Coronary artery (tissue), 2 donors: Measurements from ENCODE around the gene RAB41.
"Not testable (repeated sequence)": the region's sequence is repeated elsewhere in the genome, so short reads cannot be mapped to it uniquely, and the experiment has no call there.

Experiments used
- DNase-seq: peaks from one replicate; pipeline ENCODE4 v3.0.0-alpha.2; 2017; ENCODE audit warnings: low spot score
- H3K27ac ChIP-seq, 2 donors: fragments of 200-600 bp; sonication (generic); one replicate each; pipeline ENCODE4 v1.5.1; 2016 to 2019
- H3K4me3 ChIP-seq: fragments of 200-600 bp; sonication (generic); 2 replicates; pipeline ENCODE4 v1.5.1; 2016; ENCODE audit warnings: mild to moderate bottlenecking, moderate library complexity
- TF ChIP-seq, protein P1 (sequence below): fragments of 200-600 bp; sonication (generic); IDR thresholded peaks from one replicate; pipeline ENCODE4 v1.5.1; 2019; ENCODE audit warnings: antibody characterized with exemption

RAB41 gene

DNA sequence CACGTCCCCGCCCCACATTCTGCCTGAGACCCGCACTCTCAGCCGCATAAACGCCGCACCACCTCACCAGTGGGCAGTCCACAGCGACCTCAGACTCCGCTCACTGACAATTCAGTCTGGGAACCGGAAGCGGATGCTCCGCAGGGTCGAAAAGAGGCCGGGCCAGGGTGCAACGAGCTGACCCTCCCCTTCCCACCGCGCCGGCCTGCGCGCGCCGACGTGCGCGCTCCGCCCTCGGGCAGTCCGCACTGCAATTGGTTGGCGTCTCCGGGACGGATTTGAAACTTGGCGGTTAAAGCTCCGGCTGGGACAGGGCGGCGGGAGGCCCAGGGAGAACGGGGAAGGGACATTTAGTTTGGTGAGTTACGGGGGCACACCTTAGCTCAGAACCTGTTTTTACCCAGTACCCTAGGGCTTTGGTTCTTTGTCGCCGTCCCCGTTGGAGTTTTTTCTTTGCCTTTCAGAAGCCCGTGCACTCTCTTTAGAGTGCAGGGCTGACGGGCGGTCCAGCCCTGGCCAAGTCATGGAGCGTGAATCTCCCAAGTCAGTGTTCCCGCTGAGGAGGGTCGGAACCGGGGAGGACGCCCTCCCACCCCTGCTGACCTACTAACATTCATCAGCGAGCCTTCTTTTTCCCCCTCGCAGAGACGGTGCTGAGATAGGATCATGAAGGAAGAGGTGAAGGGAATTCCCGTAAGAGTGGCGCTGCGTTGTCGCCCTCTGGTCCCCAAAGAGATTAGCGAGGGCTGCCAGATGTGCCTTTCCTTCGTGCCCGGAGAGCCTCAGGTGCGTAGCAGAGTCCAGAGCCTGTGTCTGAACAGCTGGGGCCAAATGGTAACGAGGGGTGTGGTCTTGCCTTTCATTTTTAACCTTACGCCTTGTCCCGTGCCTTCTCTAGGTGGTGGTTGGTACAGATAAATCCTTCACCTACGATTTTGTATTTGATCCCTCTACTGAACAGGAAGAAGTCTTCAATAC lies 8.1 kb downstream of the RAB41 start, which contains the start of the genes KIF4A and PDZD11:
KIF4A (plus strand) TSS at position 312 of the 978 bp plus-strand sequence; CDS start at position 667, 355 bp downstream.
PDZD11 (minus strand) TSS at position 135 of the 978 bp plus-strand sequence. CDS start 586 bp downstream, outside the sequence.
- Histone ChIP-seq H3K27ac (peak within 1 kb of the TSS in 1 of 2 donors; percentile 84), H3K4me3 (peak within 1 kb of the TSS; percentile 71)
- DNase-seq: peak; percentile 81
- TF ChIP-seq, protein P1, sequence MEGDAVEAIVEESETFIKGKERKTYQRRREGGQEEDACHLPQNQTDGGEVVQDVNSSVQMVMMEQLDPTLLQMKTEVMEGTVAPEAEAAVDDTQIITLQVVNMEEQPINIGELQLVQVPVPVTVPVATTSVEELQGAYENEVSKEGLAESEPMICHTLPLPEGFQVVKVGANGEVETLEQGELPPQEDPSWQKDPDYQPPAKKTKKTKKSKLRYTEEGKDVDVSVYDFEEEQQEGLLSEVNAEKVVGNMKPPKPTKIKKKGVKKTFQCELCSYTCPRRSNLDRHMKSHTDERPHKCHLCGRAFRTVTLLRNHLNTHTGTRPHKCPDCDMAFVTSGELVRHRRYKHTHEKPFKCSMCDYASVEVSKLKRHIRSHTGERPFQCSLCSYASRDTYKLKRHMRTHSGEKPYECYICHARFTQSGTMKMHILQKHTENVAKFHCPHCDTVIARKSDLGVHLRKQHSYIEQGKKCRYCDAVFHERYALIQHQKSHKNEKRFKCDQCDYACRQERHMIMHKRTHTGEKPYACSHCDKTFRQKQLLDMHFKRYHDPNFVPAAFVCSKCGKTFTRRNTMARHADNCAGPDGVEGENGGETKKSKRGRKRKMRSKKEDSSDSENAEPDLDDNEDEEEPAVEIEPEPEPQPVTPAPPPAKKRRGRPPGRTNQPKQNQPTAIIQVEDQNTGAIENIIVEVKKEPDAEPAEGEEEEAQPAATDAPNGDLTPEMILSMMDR: no peak

- TF ChIP-seq, protein P1: no peak
- H3K4me3 ChIP-seq: no peak overlapping the region
- H3K27ac ChIP-seq: no peak overlapping the region
- DNase-seq: no peak
These were observed 10.8 kb downstream of the RAB41 start for GRCh38 chrX:70292788-70293187.

DNA sequence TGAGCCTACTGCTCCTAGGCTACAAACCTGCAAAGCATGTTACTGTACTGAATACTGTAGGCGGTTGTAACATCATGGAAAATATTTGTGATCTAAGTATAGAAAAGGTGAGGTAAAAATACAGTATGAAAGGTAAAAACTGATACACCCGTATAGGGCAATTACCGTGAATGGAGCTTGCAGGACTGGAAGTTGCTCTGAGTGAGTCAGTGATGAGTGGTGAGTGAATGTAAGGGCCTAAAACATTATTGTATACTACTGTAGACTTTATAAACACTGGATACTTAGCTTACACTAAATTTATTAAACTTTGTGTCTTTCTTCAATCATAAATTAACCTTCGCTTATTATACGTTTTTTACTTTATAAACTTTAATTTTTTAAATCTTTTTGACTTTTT lies 11.6 kb downstream of the RAB41 start:
- no peak for DNase-seq
- H3K4me3 ChIP-seq: no peak overlapping the region
- TF ChIP-seq, protein P1: no peak
- H3K27ac ChIP-seq: no peak overlapping the region

DNA sequence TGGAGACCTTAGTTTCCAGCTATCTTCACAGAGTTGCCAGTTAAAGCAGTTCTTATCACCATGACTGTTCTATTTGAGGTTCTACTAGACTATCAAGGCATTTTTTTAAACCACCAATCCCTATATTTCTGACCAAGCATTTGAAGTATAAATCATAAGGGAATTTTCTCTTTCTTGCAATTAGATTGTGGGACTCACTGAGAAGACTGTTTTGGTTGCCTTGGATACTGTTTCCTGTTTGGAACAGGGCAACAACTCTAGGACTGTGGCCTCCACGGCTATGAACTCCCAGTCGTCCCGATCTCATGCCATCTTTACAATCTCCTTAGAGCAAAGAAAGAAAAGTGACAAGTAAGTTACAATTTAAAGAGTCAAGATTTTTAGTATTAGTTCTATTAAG lies 19.7 kb downstream of the RAB41 start:
- Histone ChIP-seq H3K4me3 (no peak overlapping the region), H3K27ac (no peak overlapping the region)
- DNase-seq: no peak
- TF ChIP-seq, protein P1: no peak

DNA sequence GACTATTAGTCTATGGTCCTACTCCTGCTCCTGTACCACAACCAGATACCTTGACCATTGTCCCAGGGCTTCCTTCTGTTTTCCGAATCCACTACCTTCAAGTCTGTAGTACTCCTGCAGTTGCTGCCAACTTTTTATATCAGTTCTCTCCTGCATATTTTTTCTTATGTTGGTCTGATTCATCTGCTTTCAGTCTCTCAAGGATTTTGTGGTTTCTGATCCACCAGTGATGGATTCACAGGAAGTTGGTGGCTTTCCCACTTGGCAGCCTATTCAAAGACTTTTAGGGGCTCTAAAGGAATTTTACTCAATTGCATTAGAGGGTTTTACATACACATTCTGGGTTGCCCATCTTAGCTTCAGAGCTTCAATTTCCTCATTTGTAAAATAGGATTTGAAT lies 31.5 kb downstream of the RAB41 start:
- TF ChIP-seq, protein P1: no peak
- Histone ChIP-seq H3K27ac (no peak overlapping the region), H3K4me3 (no peak overlapping the region)
- no peak for DNase-seq

DNA sequence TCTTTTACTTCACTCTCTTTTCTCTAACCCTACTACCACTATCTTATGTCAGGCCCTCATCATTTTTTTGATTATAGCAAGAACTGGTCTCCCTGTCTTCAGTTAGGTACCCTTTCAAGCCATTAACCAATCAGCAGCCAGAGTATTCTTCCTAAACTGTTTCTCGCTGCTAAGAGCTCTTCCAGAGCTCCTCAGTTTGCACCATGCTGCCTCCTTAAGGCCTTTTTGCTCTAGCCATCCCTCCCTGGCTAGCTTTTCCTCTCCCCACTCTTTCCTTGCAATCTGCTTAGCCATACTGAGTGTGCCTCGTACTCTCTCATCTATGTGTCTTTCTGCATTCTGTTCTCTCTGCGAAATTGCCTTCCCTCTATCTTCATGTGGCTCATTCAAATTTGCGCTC lies 40.8 kb downstream of the RAB41 start:
- Histone ChIP-seq H3K4me3 (no peak overlapping the region), H3K27ac (no peak overlapping the region)
- DNase-seq: no peak
- TF ChIP-seq, protein P1: no peak

DNA sequence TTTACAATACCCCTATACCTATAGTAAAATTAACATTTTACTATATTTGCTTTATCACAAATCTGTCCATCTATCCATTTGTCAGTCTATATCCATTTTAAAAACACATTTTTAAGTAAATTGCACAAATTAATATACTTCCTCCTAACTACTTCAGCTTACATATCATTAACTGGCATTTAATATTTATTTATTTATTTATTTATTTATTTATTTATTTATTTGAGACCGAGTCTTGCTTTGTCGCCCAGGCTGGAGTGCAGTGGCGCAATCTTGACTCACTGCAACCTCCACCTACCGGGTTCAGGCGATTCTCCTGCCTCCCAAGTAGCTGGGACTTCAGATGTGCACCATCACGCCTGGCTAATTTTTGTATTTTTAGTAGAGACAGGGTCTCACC lies 41.7 kb downstream of the RAB41 start:
- not testable (repeated sequence) for H3K4me3 ChIP-seq, DNase-seq, H3K27ac ChIP-seq
